Right forelimb (tissue), 1 donor: ENCODE results near the gene PRKCH.

Source experiments
- DNase-seq: peaks from one replicate; pipeline ENCODE4 v3.0.0-alpha.2; 2018

Gene PRKCH

GRCh38 chr14:61368114-61368710 is 46.8 kb downstream of the PRKCH start:
- no peak for DNase-seq

DNA sequence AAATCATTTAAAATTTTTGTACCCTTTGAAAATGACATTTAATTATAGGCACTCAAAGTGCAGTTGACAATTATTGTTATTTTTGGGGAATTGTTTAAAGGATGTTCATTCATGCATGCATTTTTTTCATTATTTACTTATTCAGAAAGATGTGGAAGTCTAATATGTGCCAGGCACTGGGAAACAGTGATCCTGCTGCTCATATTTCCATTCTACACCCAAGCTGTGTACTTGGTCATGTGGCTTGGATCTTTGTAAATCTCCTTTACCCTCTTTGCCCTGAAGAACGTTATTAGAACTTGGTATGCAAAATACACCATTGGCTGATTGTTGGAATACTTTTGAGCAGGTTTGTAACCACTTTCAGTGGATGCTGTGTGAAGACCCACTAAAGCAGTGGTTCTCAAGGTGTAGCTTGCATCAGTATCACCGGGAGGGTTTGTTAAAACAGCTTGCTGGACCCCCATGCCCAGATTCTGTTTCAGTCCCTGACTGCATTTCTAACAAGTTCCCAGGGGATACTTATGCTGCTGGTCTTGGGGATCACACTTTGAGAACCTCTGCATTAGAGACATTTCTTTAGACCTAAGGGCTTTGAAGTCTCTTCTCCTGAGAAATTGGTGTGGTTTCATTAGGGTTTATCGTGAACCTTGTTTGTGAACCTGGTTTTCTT is 47.5 kb downstream of the PRKCH start:
- DNase-seq, result no peak

- DNase-seq, result no peak
Observed at GRCh38 chr14:61369454-61369810, 48.1 kb downstream of the PRKCH start.

DNA sequence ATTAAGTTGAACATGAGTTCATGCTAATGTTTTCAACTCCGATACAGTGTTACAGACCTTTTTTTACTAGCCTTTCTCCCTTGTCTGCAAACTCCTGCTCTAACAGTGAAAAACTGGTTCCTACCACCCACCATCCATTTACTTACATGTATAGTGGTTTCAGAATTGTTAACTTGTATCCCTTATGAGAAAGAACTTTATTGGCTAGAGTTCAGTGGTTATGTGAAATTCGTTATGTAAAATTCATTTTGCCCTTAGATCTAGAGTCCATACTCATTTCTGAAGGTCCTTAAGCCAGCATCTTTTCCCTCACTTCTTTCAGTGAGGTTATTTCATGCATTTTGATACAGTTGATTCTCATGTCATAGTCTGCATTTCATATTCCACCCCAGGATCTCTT is 51.0 kb downstream of the PRKCH start:
- no peak for DNase-seq

DNA sequence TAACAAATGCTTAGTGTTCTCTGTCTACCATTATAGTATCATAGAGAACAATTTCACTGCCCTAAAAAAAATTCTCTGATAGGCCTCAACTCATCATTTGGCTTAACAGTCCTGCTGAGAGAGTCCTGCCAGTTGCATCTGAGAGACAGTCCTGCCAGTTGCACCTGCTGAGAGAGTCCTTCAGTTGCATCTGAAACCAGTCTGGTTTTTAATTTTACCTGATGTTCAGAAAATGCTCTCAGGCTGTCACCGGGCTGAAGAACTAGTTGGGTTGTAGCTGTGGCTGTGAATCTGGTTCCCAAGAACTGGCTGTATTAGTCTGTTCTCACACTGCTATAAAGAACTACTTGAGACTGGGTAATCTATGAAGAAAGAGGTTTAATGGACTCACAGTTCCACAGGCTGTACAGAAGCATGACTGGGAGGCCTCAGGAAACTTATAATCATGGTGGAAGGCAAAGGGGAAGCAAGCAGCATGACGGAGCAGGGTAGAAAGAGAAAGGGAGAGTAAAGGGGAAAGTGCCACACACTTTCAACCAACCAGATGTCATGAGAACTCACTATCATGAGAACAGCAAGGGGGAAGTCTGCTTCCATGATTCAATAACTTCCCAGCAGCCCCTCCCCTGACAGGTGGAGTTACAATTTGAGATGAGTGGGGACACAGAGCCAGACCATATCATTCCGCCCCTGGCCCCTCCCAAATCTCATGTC is 51.6 kb downstream of the PRKCH start:
- DNase-seq, result no peak

DNA sequence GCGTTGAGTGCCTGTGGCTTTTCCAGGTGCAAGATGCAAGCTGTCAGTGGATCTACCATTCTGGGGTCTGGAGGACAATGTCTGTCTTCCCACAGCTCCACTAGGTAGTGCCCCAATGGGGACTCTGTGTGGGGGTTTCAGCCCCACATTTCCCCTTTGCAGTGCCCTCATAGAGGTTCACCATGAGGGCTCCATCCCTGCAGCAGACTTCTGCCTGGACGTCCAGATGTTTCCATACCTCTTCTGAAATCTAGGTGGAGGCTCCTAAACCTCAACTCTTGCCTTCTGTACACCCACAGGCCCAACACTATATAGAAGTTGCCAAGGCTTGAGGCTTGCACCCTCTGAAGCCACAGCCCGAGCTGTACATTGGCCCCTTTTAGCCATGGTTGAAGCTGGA is 52.9 kb downstream of the PRKCH start:
- no peak for DNase-seq

DNA sequence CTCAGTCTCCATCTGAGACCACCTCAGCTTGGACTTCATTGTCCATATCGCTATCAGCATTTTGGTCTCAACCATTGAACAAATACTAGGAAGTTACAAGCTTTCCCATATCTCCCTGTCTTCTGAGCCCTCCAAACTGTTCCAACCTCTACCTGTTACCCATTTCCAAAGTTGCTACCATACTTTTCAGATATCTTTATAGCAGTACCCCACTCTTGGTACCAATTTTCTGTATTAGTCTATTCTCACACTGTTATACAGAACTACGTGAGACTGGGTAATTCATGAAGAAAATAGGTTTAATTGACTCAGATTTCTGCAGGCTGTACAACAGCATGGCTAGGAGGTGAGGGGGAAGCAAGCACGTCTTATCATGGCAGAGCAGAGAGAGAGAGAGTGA is 53.8 kb downstream of the PRKCH start:
- no peak for DNase-seq

- no peak for DNase-seq
Observed at GRCh38 chr14:61376314-61376713, 54.9 kb downstream of the PRKCH start.

DNA sequence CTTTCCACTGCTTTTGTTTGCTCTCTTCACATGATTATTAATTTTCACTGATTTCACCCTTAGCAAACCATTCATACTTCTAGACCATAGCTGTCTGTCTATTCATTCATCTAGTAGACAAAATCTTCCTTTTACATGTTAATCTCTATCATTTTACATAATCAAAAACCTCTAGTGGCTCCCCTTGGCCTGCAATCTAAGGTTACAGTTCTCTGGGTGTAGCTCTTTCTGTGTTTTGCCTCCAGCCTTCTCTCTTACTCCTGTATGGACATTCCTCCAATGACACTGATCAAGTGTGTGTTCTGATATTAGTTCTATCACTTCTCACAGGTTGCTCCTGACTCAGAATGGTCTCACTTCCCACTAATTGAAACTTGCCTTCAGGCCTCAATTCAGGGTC is 56.4 kb downstream of the PRKCH start:
- DNase-seq, result no peak

DNA sequence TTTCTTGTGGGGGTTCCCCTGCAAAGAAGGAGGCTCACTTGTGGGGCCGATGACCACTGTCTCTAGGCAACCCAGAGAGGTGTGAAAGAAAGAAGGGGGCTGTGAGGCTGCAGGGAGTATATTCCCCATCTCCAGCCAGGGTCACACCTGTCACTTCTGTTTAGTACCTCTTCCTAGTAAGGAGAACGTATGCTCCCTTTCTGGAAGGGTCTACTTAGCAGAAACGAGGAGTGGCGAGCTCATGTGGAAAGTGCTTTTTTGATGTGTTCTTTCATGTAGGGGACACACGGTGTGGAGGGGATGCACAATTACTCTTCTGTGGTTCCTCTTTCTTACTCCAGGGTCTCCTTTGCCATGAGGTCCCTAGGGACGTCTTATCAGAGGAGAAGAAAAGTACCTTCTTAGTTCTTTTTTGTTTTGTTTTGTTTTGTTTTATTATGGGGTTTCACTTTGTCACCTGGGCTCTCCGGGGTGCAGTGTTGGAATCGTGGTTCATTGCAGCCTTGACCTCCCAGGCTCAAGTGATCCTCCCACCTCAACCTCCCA is 58.3 kb downstream of the PRKCH start:
- DNase-seq, result no peak

DNA sequence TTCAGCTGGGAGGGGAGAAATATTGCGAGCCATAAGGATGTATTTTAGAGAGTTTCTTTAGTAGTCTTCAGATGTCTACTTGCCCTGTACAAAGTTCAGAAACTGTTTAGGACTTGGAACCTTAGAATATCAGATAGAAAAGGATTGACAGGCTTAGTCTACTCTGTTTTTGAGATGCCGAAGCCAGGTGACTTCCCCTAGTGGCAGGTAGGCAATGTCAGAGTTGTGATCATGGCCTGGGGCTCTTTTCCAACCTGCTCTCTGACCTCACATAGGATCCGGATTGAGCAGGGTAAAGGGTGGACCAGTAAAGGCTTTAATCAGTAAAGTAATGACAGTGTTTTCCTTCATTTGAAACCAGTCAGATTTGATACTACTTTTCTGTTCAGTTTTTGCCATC is 59.6 kb downstream of the PRKCH start:
- no peak for DNase-seq

DNA sequence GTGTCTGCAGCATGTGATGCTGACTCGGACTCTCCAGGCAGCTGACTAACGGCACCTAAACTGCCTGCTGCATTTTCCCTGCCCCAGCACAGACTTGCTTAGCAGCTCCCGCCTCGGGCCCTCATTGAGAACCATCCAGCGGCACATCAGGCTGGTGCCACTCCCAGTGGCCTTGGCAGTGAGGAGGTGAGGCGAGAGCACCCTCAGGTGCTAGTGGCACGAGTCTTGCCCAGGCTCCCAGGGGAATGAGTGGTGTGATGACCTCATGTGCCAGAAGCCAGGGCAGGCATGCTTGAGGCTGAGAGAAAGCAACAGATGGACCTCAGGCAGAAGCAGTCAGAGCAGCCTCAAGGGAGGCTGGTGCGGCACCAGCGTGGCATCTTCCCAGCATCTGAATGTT is 60.2 kb downstream of the PRKCH start:
- DNase-seq, result no peak

- DNase-seq, result no peak
Observed at GRCh38 chr14:61382842-61383241, 61.5 kb downstream of the PRKCH start.

DNA sequence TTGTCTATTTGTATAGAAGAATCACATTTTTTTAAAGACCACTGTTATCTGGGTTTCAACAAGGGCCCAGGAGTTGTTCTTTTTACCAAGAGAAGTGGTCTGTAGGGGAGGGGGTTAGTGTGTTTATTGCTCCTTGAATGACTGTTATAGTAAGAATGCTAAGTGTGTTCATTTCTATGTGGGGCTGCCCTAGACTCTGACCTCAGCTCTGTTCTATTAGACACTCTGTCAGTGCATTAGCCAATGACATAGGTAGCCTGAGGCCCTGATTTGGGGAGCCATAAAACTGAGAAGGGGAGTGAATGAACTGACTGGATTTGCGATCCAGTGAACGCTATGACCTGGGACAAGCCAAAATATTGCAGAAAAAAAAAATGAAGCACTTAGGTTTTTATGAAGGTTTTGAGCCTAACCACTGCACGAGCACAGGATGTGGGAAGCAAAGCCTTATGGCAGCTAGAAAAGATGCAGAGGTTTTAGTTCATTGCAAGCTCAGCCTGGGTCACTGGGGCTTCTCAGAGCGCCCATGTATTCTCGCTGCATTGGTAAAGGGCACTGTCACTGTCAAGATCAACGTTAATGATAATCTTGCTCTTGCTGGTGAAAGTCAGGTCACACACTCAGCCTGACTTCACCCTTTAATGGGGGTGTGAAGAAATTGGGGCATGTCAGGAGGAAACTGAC is 63.8 kb downstream of the PRKCH start:
- DNase-seq, result no peak

DNA sequence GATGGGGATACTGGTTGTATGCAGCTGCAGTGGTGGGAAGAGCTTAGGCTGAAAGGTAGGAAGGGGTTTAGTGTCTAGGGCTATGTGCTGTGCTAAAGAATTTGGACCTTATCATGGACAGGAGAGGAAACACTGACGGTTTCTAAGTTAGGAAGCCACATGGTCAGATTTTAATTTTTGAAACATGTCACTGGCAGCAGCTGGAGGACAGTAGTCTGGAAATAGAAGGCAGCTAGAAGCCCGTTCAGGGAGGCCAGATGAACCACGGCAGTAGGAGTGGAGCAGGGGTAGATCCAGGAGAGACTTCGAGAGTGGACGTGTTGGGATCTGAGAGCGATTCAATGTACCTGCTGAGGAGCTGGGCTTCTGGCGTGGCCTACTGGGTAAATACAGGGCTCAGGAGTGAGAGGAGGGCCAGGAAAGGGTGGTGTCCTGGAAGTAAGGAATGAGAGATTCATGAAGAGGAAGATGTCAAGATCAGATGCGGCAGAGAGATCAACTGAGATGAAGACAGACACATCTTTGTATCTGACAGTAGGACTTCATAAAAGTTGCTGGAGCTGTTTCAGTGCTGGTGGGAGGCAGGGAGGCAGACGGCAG is 64.9 kb downstream of the PRKCH start:
- no peak for DNase-seq

- no peak for DNase-seq
Observed at GRCh38 chr14:61387076-61387475, 65.7 kb downstream of the PRKCH start.

DNA sequence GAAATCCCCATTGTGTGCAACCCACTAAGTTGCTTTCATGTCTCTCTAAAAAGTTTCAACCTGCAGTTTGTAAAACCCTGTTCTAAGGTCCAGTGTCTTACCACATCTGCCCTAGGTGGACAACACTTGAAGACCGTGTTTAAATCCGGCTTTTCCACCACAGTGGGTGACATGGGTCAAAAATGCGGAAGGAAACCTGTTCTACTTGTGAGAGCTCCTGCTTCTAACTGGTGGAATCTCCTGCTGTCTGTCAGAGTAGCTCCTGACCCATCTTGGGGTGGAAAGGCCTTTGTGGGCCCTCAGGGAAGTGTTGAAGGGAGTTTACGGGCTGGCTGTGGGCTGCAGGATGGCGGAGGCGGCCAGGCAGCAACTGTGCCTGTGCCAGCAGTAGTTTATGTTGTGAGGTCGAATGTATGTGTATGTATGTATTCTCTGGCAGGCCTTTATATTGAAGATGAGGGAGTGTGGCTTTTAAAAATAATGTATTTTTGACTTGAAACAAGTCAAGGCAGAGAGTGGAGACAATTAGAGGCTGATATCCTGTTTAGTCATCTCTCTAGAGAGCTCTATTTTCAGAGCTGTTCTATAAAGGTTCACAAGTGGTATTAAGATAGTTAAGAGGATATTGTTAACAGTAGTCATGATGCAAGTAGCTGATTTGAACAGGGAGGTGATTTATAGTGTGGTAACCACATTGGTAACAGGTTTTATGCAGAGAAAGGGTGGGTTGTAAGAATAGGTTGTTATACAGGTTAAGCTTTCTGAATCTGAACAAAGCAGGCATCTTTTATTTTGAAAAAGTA is 67.0 kb downstream of the PRKCH start:
- no peak for DNase-seq

- DNase-seq, result no peak
Observed at GRCh38 chr14:61388976-61389576, 67.7 kb downstream of the PRKCH start.

DNA sequence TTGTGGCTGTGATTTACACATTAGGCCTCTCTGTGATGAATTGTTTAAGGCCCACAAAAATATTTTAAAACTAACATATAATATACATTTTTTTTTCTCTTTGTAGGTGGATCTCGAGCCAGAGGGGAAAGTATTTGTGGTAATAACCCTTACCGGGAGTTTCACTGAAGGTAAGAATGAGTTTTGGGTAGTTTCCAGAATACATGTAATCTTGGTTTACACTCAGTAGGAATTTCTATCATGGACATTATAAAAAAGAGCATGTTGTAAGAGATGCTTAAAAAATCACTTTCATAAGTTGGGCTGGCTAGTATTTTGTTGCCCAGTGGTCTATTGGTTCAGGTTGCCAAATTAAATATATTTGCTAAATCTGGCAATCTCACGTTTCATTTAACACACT is 69.7 kb downstream of the PRKCH start:
- no peak for DNase-seq

DNA sequence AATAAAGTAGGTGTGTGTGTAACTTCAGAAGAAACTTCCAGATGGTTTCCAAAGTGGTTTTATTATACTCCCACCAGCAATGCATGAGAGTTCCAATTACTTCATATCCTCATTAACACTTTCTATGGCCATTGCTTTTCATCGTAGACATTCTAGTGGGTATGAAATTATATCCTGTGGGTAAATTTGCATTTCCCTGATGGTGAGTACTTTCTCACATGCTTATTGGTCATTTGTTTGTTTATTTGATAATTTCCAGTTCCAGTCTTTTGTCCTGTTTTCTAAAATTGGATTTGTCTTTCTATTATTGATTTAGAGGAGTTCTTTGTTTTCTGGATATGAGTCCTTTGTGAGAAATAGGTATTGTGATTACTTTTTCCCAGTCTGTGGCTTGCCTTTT is 70.9 kb downstream of the PRKCH start:
- DNase-seq, result no peak

DNA sequence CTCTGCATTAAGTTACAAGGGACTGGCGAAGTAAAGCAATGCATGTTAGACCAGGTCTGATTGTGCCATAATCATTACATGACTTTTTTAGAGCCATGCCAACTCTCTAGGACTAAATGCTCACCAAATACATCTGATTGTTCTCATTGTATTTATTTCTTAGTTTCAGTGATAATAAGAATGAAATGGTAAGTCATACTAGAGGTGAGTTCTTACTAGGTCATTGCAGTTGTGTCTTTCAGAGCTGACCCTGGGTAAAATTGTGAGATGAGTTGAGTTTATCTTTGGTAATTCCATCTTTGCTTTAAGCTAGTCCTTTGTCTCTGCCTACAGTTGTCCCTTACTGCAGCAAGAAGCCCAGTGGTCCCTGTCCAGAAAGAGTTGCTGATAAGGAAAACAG is 73.2 kb downstream of the PRKCH start:
- DNase-seq, result no peak
